ENCODE results near the gene TRDMT1.

Gene TRDMT1

GRCh38 chr10:17200912-17201793, at the start of gene TRDMT1:
TRDMT1 (minus strand) TSS chr10:17201672; CDS start chr10:17201634, 38 bp downstream.
- DNase-seq = peak; percentile 97

GRCh38 chr10:17250736-17251135, 49.3 kb upstream of the TRDMT1 start:
- no peak for DNase-seq

DNA sequence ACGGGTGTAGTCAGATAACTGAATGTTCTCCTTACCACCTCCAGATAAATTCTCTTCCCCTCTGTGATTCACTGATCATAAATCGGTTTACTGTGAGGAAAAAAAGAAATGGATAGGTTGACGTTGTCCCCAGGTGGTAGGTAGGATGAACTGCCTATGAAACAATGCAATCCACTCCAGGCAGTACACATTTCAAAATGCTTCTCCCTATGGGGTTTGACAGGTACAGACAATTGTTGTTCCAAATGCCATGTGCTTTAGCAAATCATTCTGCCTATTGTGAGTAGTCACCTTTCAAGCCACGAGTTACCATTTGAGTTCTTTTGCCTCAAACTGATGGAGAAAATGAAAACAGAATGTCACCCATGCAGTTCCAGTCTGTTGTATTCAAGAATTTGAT, 48.3 kb upstream of the TRDMT1 start:
- no peak for DNase-seq

DNA sequence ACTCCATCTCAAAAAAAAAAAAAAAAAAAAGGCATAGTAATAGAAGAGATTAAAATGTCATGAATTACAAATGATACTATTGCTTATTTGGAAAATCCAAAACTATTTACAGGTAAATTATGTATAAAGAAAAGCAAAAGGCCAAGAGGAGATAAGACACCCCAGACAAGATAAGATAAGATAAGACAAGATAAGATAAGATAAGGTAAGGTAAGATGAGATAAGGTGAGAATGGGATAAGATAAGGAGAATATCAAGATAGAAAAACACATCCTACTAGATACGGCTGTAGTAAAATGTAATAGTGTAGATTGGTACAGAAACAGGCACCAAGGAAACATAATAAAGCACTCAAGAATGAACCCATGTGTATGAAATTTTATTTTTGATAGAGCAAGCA, 47.5 kb upstream of the TRDMT1 start:
- no peak for DNase-seq

DNA sequence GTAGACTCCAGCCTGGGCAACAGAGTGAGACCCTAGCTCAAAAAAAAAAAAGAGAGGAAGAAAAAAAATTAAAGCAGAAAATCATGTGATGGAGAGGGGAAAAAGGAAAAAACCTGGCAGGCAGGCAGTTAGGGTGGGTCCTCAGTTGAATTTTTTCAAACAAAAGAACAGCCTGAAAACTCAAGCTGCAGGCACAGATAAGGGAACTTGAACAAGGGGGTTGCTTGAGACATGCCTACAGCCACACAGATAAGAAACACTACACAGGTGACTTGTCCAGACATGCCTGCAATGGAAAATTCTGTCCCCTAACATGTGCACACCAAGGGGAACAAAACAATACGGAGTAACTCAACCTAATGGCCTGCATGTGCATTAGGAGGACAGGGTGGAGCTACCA, 45.7 kb upstream of the TRDMT1 start:
- no peak for DNase-seq

DNA sequence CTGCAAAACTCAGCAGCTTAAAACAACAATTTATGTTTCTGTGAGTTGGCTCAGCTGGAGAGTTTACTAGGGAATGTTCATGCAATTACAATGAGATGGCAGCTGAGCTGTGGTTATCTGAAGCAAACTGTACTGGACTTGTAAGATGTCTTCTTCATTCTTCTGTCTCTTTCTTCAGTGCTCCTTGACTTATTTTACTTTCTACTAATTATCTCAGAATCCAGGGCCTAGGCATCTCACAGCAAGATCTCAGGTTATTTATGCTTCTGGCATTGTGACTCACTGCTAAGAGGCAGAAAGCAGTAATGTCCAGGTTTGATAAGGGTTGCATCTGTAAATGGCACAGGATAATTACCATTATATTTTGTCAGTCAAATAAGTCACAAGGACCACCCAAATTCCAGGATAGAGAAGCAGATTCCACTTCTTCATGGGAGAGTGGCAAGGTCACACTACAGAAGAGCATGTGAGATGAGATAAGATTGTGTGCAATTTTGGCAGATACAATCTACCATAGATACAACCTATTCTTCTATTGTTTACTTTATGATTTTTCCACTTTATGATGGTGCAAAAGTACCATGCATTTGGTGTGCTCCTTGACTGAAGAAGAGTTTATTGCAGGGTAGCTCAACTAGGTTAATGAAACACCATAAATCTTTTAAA, 43.4 kb upstream of the TRDMT1 start:
- no peak for DNase-seq

GRCh38 chr10:17241611-17242333, 40.3 kb upstream of the TRDMT1 start:
- no peak for DNase-seq

DNA sequence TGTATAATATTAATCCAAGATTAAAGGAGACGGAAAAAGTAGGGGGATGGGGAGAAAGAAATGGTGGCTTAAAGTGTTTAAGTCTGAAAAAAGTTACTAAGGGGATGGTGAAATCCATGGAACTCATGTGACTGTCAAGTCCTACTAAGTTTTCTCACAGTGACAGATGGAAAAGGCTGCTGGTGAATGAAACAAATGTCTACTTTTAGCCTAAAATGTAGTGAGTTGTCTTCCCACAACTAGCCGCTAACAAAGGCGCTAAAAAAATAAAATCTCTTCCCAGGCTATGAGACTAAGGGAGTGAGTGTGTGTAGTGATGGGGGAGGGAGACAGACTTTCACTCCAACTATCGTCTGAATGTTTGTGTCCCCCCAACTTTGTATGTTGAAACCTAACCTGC, 39.1 kb upstream of the TRDMT1 start:
- no peak for DNase-seq

GRCh38 chr10:17240096-17240495, 38.6 kb upstream of the TRDMT1 start:
- no peak for DNase-seq

GRCh38 chr10:17239345-17240085, 38.0 kb upstream of the TRDMT1 start:
- DNase-seq = no peak

DNA sequence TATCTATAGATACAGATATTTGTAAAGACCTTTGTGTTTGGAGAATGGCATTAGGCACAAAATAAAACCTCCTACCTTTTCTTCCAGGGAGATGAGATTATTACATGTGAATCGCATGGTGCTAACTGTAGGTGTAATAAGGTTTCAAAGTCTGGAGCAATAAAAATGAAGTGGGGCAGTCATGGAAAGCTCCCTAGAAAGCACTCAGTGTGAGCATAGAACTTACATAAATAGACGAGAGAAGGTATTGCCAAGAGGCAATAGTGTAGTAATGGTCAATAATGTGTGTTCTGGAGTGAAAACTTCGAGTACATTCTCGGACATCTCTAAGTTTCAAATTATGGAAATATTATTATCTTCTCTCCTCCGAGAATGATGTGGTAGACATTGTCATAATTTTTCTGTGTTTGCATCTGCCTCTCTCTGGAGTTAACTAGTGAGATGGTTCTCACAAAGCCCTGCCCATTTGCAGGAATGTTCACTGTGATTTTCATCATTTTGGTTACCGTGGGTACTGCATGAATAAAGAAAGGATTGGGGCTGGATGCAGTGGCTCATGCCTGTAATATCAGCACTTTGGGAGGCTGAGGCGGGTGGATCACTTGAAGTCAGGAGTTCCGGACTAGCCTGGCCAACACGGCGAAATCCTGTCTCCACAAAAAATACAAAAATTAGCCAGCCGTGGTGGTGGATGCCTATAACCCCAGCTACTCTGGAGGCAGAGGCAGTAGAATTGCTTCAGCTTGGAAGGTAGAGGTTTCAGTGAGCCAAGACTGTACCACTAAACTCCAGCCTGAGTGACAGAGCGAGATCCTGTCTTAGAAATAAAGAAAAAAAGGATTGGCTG, 37.2 kb upstream of the TRDMT1 start:
- peak; percentile 70 for DNase-seq

GRCh38 chr10:17237915-17238444, 36.5 kb upstream of the TRDMT1 start:
- DNase-seq = no peak

- no peak for DNase-seq
These were observed 35.7 kb upstream of the TRDMT1 start for GRCh38 chr10:17237149-17237527.

- no peak for DNase-seq
These were observed 35.1 kb upstream of the TRDMT1 start for GRCh38 chr10:17236468-17237148.

- DNase-seq = no peak
These were observed 33.7 kb upstream of the TRDMT1 start for GRCh38 chr10:17235136-17235535.

DNA sequence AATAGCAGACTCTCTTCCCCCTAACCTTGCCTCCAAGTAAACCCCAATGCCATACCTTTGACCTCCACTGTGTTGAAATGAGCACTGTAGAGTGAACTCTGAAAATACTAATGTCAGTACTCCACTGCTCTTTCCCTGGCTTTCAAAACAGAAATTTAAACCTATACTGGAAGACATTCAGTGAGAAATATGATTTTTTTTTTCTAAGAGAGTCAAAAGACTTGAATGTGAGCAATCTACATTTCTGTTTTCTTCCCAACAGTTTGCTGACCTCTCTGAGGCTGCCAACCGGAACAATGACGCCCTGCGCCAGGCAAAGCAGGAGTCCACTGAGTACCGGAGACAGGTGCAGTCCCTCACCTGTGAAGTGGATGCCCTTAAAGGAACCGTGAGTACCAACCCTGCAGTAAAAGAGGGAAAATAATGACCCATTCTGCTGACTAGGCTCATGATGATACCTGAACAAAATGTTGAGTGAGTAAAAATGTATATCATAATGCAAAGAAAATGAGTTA, 33.0 kb upstream of the TRDMT1 start:
- no peak for DNase-seq

DNA sequence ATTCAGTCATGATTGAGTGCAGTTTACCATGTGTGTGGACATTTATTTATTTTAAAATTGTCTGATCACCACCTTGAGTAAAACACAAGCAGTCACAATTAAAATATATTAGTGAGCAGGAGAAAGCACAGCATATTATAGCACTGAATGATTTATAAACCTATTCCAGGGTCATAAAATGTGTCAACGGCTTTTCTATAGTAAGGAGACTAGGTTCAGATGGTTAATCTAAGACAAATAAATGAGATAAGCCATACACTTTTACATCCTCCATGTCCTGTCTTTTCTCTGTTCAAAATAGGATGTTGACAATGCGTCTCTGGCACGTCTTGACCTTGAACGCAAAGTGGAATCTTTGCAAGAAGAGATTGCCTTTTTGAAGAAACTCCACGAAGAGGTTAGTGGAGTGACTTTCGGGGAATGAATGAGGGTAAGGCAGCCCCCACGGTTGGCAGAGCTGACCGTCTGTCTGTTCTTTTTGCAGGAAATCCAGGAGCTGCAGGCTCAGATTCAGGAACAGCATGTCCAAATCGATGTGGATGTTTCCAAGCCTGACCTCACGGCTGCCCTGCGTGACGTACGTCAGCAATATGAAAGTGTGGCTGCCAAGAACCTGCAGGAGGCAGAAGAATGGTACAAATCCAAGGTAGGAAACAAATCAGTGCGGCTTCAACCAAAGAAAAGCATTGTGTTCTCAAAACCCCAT, 32.0 kb upstream of the TRDMT1 start:
- no peak for DNase-seq

DNA sequence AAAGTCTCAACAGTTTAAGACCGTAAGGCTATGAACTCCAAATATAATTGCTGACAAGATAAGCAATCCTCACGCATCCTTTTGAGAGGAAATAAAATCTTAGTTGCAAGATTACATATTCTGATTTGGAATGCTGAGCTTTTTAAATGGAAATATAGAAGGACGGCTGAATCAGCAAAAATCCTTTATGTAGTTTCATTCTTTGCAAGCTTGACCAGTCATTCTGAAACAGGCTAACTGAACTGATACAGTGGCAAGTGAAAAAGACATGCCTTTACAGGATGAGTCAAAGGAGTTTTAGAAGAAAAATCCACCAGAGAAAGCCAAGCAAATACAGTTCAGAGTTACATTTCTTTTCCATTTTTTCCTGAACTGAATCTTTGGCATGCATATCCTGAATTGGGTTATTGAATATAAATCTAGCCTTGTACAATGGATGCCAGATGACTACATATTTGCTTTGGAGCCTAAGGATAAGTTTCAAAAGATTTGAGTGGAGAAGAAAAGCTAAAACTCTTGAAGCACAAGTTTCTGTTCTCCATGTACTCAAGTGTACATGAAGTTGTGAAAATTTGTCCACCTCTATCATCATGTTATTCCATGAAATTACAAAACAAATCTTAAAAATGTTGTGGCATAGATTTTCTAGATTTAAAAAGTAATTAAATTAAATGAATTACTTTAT, 30.9 kb upstream of the TRDMT1 start:
- no peak for DNase-seq

GRCh38 chr10:17231788-17232187, 30.3 kb upstream of the TRDMT1 start:
- DNase-seq = no peak
